ENCODE measurements around the gene DIP2C.

GRCh38 chr10:507908-508444 lies 181.5 kb downstream of the DIP2C start:
- TF ChIP-seq CTCF (IDR thresholded peaks at IDR 0.05), result no peak
- no peak for TF ChIP-seq POLR2A (IDR thresholded peaks at IDR 0.05)

Measured in testis (tissue), 2 donors.